Activated CD4-positive, alpha-beta T cell treated with anti-CD3 and anti-CD28 coated beads, Interleukin-2, amount 50 U/mL, for 1 hour (primary cell): ENCODE results near the gene CD46.

ENCODE experiments used
- DNase-seq: peaks from one replicate; pipeline ENCODE4 v3.0.0-alpha.2; 2020

The CD46 gene

DNA sequence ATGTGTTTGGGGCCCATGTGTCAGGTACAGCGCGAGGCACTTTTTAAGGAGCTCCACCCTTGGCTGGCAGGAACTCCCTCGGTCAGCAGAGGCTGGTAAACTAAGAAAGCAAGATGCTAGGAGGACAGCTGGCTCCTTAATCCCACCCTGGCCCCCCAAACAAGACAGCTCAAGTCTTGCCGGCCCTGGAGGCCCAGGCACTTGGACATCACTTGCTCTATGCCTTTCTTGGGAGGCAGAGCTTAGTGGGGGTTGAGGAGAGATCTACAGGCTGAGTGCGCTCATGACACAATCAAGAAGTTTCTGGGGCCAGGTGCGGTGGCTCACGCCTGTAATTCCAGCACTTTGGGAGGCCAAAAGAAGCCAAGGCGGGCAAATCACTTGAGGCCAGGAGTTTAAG, 80.9 kb downstream of the CD46 start:
- no peak for DNase-seq

DNA sequence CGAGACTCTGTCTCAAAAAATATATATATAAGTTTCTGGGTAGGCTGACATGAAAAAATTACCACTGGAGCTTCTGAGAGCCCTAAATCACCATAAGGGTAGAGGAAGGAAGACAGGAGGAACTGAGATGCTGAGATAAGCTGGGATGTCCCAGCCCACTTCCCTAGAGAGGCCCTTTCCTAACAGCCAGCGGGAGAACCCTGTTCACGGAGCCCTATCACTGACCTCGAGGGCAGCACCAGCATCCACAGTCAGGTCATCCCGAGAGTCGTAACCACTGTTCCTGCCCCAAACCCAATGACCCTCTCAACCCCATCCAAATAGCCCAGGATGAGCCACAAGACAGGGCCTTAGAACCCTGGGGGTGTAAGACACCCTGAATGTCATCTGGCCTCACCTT, 81.5 kb downstream of the CD46 start:
- DNase-seq, result no peak

DNA sequence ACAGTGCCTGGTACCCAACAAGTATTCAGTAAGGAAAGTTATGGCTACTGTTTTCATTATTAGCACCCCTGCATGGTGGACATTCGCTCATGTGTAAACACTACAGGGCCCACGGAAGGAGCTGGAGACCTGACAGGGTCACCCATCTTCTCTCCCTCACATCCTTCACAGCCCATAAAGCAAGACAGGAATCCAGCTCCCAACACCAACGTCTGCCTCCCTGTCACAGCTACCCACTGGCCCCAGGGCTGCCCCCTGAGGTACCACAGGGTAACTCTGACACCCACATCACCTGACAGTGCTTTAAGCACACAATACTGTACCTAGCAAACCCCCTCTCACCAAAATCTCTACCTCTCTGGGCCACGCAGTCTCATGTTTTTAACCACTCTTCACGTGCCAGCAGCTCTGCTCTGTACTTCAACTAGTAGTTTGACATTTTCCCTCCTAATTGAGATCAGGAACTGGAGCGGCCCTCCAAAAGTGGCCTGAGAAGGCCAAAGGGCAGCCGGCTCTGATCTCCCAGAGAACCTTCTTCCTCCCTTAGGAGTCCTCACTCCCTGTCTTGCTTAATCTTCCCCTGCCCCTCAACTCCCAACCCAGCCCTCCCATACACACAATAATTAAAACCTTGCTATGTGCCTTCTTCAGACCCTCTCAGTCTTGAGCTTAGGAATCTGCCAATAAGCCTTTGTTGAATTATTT, 82.3 kb downstream of the CD46 start:
- DNase-seq, result no peak

- no peak for DNase-seq
These were observed 84.1 kb downstream of the CD46 start for GRCh38 chr1:207835958-207836357.

GRCh38 chr1:207836591-207837347, 84.9 kb downstream of the CD46 start:
- DNase-seq, result no peak

- no peak for DNase-seq
These were observed 85.8 kb downstream of the CD46 start for GRCh38 chr1:207837673-207838072.

DNA sequence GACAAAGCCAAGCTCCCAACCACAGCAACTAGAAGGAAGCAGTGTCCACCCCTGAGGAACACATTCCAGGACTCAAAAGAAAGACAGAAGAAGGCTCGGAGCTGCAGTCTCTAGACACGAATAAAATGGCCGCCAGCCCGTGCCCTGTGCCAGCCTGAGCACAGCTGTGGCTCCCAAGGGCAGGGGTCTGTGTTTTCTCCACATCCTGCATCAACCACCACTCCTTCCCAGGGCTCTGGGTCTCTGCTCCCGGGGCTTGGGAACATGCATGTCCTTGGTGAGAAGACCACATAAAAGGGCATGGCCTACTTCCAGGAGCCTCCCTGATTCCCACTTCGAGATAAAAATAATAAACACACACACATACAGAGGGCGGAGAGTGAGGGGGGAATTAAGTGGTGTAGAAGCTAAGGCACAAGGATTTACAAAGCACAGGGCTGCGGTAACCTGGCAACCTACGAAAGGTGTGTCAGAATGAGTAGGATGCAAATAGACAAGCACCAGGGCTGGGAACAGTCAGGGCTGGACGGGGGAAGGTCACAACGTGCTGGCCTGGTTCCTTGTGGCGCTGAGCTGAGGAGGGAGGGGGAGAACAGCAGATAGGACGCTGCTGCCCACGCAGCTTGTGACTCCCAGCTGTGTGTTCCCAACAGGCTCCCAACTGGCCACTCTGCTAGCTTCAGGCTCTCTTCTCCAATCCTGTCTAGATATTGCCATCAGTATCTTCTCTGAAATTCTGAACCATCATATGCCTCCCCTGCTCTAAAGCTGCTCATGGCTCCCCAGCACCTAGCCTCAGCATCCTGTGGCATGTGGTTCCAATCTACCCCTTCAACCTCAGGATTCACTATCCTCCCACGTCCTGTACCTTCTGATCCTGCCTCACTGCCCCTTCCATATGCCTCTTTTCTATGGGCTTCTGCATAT, 86.6 kb downstream of the CD46 start:
- DNase-seq, result no peak

- no peak for DNase-seq
These were observed 87.2 kb downstream of the CD46 start for GRCh38 chr1:207839083-207839413.

- no peak for DNase-seq
These were observed 88.5 kb downstream of the CD46 start for GRCh38 chr1:207840380-207840779.

GRCh38 chr1:207841293-207841692, 89.4 kb downstream of the CD46 start:
- no peak for DNase-seq

DNA sequence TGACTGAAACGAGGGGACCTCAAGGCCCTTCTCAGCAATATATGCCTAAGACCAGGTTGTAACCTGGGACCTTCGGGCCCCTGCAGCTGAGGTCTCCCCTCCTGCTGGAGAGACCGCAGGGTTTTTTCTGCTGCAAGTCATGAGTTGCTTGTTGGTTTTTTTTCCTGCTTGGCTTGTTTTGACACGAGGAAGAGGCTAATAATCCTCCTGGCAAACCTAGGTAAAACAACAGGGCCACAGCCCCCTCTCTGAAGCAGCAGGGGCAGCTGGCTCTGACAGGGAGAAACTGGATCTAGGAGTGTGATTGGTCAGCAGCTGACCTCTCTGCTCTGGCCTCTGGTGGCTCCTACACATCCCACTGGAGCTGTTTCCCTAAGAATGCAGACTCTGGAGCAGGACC, 90.0 kb downstream of the CD46 start:
- DNase-seq, result no peak

GRCh38 chr1:207842506-207842905, 90.7 kb downstream of the CD46 start:
- no peak for DNase-seq

- no peak for DNase-seq
These were observed 92.5 kb downstream of the CD46 start for GRCh38 chr1:207844371-207844770.
